COLO668 (cell line): ENCODE data around the gene ANGPTL8.

Source experiments
- DNase-seq: peaks from one replicate; lab custom pipeline; 2025; ENCODE audit not compliant: unreplicated experiment; lab: John Stamatoyannopoulos, UW

The ANGPTL8 gene

DNA sequence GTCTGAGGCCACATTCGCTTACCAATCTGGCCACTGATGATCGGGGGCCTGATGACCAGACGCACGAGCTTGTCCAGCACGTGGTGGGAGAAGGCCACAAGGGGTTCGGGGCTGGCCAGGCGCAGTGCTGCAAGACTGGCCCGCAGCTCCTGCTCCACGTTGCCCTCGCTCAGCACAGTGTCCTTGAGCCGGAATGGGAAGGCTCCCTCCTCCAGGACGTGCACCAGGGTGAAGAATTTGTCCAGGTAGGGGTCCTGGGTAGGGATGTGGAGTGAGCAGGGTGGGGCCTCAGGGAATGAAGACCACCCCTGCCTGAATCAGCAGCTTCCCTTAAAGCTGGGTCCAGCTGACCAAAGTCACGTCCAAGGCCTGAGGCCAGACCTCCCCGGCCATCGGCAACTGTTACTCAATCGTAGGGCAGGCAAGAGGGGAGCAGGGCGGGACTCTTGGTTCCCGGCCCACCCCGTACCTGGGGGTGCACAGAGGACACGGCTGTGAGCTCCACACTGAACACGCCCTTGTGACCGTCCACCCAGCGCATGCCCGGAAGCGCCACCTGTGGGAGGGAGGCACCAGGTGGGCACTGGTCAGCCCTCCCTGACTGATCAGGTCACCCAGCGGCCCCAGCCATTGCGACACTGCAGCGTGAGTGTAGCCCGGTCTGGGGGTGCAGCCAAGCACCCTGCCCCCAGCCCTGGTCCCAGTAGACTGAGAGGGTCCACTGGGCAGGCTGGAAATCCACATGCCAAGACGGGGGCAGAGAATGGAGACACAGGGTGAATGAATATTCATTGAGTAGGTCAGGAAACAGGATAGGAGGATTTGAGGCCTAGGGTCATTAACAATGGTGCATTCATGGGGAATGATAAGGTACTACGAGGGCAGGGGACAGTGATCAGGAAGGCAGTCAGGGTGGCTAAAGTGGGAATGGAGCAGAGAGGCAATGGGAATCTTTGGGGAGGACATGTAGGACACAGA, 2.8 kb upstream of the ANGPTL8 start:
- no peak for DNase-seq

DNA sequence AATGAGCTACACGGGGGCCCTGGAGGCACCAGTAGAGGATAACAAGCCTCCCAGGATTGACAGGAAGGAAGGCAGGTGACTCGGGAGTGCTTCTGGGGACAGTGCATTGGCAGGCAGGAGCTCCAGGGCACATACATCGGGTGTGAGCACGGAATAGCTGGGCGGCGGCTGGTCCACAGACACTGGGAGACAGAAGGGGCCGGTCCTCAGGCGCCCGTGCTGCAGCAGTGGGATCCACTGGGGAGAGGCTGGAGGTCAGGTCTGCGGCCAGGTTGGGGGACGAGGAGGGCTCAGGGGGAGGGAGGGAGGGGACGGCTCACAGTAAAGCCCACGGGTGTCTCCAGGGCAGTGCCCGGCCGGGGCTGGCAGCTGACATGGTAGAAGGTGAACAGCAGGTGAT, 2.1 kb upstream of the ANGPTL8 start:
- no peak for DNase-seq

DNA sequence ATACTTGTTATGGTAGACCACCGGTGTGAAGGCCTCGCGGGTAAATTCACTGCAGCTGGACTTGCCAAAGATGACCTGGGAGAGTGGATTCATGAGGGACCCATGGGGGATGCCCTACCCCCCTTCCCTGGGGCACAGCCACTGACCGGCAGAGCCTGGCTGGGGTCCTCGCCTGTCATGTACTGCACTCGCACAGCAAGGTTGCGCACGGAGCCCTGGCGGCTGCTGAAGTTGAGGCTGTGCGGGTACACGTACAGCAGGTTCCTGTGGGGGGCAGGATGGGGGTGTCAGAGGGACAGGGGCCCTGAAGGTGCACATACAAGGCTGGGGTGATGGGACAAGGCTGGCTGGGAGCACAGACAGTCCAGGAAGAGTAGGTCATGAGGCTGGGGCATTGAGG, 1.4 kb upstream of the ANGPTL8 start:
- no peak for DNase-seq

DNA sequence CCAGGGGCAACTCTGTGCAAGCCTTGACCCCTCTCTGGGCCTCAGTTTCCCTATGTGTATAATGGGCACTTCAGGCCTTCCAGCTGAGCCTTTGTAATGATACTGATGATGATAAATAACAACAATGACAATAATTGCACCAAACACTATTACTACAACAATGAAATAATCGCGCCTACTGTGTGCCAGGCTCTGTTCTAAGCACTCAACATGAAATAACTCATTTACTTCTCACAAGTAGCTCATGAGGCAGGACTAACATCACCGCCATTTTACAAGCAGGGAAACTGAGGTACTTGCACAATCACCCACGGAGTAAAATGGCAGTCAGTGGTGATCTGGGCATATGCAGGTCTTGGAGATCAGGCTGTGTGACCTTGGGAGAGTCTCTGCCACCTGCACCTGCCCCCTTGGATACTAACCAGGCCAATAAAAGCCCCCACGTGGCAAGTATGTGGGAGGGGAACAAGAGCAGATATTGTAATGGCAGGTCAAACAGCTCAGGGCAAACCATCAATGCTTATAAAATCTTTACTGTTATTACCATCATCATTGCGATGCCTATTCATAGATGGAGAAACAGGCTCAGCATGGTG, 540 bp upstream of the ANGPTL8 start:
- no peak for DNase-seq

DNA sequence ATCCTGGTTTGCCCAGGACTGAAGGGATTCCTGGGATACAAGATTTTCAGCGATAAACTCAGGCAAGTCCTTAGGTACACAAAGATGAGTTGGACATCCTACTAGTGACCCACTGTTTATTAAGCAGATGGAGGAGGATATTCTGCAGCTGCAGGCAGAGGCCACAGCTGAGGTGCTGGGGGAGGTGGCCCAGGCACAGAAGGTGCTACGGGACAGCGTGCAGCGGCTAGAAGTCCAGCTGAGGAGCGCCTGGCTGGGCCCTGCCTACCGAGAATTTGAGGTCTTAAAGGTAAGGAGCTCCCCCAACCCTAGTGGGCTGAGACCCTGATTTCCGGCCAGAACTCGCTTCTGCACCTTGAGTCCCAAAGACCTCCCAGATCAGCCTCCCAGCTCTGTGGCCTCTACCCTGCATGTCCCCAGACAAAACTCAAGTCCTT, 607 bp downstream of the ANGPTL8 start:
- DNase-seq: no peak

DNA sequence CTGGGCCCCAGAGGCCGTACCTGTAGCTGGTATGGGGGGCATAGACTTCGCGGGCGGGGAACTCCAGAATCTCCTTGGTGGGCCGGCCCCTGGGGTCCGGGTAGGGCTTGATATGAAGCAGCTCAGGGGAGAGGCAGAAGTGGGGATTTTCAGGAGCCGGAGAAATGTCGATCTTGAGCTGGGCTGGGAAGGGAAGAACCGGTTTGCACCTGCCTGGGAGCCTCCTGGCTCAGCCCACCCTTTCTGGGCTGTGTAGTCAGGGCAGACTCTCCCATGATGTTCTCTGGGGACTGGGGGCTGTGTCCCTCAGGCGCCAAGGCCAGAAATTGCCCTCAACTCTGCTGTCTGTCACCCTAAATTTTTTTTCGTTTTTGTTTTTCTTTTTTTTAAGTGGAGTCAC, 2.6 kb downstream of the ANGPTL8 start:
- DNase-seq: no peak

DNA sequence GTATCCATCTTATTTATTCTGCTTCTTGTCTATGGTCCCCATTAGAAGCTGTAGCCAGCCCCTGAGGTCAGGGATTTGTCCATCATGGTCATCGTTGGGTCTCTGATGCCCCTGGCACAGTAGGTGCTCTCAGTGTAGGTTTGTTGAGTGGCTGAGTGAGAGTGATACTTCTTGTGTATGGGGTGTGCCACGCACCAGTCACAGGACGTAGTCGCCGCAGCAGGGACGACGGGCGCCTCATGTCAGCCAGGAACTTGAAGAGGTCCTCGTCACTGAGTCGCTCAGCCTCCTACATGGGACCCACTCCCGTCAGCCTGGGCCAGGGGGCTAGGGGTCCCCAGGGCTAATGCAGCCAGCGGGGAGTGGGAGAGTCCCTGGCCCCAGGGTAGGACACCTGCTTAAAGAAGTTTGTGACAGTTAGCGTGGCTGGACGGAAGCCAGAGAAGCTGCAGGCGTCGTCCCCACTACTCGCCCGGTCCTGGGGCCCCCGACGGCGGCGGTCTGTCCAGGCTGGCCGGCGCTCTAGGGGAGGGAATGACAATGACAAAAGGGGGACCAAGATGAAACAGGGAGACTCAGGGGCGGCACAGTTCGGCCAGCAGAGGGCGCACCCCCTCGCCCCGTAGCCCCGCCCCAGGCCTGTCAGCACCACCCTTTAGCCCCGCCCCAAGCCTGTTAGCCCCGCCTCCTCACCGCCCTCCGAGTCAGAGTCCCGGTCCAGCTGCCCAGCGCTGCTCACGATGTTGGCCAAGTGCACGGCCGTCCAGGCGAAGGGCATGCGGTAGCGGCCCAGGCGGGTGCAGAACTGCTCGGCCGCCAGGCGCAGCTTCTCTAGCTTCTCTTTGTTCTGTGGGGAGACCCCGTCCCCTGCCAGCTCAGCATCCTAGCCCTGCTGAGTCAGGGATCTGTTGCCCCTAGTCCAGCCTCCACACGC, 3.7 kb downstream of the ANGPTL8 start:
- peak; percentile 70 for DNase-seq

DNA sequence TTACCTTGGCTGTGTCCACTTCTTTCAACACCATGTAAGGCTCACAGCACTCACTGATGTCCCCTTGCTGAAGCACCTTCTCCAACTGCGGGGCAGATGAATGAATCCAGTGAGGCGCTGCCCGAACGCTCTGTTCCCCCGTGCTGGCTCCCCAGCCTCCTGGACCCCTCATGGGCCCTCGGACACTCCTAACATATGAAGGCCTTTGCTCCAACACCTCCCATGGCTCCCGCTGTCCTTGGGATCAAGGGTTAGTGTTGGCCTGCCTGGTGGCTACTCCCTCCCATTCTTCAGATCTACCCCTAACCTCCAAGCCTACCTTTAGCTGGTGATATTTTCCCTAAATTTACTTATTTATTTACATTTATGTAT, 4.4 kb downstream of the ANGPTL8 start:
- DNase-seq: no peak

DNA sequence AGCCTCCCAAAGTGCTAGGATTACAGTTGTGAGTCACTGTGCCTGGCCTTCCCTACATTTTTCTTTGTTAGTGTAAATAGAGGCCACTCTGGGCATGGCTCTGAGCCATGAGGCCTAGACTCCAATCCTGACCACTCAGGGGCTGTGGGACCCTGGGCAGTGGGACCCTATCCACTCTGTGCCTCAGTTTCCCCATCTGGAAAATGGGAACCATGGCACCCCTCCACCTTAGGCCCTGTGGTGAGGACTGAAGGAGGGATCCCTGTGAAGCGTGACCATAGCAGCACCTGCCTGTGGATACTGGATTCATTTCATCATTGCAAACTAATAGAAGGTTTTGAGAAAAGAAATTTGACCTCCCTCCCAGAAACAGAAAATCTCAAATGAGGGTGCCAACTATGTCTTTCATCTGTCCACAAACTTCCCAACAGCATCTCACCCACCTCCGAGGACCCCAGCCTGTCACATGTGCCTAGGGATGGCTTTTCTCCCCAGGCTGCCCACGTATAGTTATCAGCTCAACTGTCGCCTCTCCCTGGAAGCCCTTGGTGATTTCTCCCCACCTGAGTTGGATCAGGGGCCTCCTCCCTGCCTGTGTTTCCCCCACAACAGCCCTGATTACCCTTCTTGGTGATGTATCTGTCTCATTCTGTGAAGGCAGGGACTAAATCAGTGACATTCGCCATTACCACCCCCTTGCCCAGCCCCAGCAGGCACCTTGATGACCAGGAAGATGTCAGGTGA, 5.6 kb downstream of the ANGPTL8 start:
- no peak for DNase-seq

DNA sequence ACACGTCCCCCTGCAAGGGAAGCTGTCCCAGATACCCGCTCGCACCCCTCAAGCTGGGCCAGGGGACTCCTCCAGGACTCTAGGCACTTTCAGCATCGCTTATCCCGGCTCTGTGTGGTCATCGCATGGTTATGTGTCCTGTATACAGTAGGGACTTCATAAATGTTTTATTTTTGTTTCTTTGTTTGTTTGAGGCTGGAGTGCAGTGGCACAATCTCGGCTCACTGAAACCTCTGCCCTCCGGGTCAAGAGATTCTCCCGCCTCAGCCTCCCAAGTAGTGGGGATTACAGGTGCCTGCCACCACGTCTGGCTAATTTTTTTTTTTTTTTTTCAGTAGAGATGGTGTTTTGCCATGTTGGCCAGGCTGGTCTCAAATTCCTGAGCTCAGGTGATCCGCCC, 7.5 kb downstream of the ANGPTL8 start:
- DNase-seq: no peak

DNA sequence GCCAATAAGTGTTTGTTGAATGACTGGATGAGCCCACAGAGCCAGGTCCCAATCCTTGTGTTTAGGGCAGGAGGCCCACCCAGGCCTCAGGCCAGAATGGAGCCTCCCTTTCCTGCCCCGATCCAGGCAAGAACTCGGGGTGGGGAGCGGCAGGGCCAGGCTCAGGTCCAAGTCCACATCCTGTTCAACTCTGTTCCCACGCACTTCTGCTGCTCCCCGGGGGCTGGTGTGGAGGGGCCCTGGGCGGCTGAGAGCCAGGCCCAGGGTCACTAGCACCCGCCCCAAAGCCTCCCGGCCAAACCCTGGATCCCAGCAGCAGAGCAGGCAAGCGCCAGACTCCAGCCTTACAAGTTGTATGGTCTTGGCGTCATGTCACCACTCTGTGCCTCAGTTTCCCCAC, 8.0 kb downstream of the ANGPTL8 start:
- DNase-seq: no peak

DNA sequence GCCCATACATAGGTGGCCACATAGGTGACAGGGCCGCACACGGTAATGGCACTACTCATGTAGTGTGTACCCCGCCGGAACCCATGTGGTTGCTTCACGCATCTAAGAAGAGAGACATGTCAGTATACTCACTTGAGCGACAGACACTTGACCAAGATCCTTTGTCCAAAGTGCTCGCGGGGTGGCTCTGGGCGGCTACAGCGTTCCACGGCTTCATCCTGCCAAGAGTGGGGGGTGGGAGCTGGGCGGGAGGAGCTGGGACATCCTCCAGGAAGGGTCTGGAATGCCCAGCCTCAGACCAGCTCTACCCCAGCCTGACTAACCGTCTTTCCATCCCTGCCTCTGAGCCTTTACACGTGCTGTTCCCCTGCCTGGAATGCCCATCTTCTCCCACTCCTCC, 8.5 kb downstream of the ANGPTL8 start:
- no peak for DNase-seq

DNA sequence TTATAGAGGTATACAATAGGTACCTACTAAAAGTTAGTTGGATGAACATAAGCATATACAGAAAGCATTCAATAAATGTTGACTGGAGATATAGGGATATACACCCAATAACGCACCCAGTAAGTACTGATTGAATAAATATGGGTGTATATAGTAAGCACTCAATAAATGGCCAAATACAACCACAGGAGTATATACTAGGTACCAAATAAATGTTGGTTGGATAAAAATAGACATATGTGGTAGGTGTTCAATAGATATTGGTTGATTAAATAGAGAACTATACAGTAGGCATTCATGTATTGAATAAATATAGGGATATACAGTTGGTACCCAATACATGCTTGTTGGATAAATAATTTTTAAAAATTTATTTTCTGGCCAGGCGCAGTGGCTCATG, 9.4 kb downstream of the ANGPTL8 start:
- DNase-seq: no peak

DNA sequence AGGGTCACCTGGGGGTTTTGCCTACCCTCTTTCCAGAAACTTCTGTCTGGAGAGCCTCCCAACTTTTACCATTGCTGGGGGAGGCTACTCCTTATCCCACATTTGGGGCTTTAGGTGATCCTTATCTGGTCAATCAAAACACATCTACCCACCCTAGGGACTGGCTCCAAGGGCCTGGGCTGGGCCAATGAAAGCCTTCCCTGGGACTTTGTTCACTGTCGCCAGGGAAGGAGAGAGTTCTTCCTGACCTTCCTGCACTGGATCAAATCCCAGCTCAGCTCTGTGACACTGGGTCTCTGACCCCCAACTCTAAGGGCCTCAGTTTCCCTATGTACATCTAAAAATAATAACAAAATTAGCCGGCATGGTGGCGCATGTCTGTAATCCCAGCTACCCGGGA, 11.8 kb downstream of the ANGPTL8 start:
- DNase-seq: no peak

DNA sequence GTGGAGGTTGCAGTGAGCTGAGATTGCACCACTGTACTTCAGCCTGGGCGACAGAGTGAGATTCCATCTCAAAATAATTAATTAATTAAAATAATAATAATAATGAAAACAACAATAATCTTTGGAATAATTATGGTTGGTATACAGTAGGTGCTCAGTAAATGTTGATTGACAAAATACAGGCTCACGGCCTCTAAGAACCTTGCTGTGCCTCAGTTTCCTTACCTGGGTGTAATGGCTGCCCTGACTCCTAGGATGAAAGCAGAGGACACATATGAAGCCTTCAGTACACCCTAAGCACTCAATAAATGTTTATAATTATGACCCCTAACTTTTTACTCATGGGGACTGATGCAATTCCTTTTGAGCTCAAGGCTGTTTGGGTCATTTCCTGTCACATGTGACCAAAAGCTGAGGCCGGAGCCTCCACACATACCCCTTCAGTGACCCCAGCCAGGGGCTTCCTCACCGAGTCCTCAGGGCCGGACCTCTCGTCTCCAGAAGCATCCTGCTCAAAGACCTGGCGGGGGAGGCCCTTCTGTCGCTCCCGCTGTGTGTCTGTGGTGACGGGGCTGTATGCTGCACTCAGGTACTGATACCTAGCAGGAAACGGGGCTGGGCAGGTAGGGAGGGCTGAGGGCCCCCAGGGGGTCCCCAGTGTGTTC, 12.4 kb downstream of the ANGPTL8 start:
- DNase-seq: no peak

DNA sequence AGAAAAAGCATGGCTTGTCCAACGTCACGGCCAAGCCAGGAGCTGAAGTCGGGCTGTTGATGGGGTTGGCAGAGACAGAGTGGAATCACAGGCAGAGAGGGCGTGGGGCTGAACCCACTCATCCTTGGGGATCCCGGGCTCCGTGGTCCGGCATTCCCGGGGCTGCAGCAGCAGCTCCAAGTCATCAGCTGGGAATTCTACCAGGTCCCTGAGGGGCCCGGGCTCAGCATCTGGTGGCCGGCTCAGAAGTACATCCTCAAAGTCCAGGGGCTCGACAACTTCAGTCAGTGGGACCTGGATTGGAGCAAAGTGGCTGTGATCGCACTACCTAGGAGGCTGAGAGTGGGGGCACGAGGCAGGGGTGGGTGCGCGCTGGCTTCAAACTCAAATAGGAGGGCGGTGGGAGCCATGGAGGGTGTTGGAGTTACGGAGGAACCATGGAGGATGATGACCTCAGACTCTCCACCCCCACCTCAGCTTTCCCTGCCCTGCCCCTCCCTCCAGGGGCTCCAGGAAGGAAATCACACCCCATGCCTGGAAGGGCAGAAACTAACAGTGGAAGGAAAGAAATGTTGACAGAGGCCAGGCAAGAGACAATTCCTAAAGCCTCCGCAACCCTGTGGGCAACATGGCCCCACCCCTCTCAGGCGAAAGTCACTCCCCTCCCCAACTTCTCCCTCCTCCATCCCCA, 13.4 kb downstream of the ANGPTL8 start:
- no peak for DNase-seq

DNA sequence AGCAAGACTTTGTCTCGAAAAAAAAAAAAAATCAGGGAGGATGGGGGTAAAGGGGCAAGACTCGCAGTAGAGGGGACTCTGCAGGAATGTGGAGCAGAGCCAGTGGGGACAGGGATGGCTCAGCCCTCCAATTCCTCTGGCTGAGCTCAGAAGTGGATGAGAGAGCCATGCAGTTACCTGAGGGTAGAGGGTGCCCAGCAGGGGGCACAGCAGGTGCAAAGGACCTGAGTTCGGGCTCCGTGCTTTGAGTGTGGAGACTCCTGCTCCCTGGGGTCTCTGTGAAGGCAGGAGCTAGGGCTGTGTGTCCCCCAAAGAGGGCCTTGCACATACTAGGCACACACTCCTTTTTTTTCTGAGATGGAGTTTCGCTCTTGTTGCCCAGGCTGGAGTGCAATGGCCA, 15.2 kb downstream of the ANGPTL8 start:
- peak; percentile 38 for DNase-seq

DNA sequence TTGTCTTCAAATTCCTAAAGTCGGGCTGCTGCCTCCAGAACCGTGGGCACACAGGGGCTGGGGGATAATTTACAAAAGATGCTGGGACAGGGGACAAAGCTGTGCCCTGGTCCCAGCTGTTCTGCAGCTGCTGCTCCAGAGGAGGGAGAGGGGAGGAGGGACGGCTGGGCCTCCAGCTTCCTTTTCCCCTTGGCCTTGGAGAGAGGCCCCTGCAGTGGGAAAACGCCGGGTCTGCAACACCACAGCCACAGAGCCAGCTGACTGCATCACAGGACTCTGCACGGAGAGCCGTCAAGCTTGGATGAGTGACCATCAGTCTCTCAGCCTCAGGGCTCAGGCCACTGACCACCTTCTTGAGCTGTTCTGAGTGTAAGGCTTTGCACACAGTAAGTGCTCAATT, 16.8 kb downstream of the ANGPTL8 start:
- DNase-seq: no peak

DNA sequence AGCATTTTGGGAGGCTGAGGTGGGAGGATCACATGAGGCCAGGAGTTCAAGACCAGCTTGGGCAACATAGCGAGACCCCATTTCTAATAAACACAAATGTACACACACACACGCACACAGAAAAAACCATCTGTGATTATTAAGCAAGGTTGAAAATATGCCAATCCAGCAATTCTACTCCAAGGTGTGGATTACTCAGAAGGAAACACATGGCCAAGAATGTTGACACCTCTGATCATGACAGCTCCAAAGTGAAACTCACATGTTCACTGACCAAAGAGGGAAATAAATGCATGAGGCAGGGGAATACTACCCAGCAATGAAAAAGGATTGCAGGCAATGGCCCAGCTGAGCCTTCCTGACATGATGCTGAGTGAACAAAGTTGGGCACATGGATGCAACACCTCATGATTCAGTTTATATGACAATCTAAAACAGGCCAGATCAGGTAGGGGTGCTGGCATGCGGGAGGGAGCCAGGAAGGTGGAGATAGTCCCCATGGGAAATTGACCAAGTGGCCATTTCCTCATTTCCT, 18.5 kb downstream of the ANGPTL8 start:
- no peak for DNase-seq
